GM20000 (cell line): ENCODE data around the gene NAV2.

Source experiments
- DNase-seq: peaks from one replicate; pipeline ENCODE4 v3.0.0; 2012; ENCODE audit warnings: low spot score
- TF ChIP-seq, protein P1 (sequence below): IDR thresholded peaks from 2 replicates; pipeline ENCODE4 v1.5.1; 2012; ENCODE audit warnings: mild to moderate bottlenecking, control low read depth; ENCODE audit errors: extremely low read depth, missing control alignments

The NAV2 gene

DNA sequence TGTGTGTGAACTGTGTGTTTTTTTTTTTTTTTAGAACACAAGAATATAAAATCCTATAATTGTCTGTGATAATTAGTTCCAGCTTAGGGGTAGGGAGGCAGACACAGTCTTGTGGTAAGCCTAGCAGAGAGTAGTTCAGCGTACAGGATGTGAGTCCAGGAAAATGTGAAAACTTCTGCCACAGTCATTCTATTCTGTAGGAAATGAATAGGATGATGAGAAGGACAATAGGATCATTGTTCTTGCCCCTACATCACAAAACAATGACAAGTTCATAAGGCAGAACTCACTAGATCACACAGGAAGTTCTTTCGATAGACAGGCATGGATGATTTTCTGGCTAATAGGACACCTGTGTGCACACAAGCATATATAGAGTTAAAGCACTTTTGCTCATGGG, 132.2 kb downstream of the NAV2 start:
- no peak for DNase-seq
- TF ChIP-seq, protein P1, sequence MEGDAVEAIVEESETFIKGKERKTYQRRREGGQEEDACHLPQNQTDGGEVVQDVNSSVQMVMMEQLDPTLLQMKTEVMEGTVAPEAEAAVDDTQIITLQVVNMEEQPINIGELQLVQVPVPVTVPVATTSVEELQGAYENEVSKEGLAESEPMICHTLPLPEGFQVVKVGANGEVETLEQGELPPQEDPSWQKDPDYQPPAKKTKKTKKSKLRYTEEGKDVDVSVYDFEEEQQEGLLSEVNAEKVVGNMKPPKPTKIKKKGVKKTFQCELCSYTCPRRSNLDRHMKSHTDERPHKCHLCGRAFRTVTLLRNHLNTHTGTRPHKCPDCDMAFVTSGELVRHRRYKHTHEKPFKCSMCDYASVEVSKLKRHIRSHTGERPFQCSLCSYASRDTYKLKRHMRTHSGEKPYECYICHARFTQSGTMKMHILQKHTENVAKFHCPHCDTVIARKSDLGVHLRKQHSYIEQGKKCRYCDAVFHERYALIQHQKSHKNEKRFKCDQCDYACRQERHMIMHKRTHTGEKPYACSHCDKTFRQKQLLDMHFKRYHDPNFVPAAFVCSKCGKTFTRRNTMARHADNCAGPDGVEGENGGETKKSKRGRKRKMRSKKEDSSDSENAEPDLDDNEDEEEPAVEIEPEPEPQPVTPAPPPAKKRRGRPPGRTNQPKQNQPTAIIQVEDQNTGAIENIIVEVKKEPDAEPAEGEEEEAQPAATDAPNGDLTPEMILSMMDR, result no peak

- TF ChIP-seq, protein P1, result no peak
- DNase-seq, result no peak
These were observed 133.0 kb downstream of the NAV2 start for GRCh38 chr11:19845626-19846025.

GRCh38 chr11:19846654-19847305, 134.1 kb downstream of the NAV2 start:
- no peak for DNase-seq
- TF ChIP-seq, protein P1, result no peak

- TF ChIP-seq, protein P1, result no peak
- no peak for DNase-seq
These were observed 135.6 kb downstream of the NAV2 start for GRCh38 chr11:19848219-19848618.

GRCh38 chr11:19849107-19849789, 136.6 kb downstream of the NAV2 start:
- DNase-seq, result no peak
- TF ChIP-seq, protein P1, result no peak

DNA sequence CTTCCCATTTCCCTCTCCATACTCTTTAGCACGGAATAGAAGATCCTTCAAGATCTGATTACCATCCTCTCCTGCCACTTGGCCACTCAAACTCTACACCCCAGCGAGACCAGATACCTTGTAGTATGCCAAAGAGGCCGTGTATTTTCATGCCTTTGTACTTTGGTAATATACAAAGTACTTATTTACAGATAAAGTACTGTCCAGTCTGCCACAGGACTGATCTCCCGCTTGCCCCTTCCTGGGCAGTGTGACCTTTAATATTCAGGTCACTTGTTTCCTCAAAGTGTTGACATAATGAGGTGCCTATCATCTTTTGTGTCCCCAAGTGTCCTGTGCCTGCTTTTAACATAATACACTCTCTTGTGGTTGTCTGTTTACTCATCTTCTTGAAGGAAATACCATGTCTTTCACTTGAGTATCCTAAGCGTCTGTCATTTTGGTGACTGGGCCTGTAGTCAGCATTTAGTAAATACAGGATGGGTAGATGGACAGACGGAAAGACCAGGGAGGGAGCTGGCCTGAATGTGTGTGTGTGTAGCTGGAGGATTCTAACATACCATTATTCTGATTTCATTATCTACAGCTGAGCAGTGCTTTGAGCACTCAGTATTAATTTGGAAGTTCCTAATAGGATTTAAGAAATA, 137.4 kb downstream of the NAV2 start:
- TF ChIP-seq, protein P1, result no peak
- DNase-seq, result no peak

DNA sequence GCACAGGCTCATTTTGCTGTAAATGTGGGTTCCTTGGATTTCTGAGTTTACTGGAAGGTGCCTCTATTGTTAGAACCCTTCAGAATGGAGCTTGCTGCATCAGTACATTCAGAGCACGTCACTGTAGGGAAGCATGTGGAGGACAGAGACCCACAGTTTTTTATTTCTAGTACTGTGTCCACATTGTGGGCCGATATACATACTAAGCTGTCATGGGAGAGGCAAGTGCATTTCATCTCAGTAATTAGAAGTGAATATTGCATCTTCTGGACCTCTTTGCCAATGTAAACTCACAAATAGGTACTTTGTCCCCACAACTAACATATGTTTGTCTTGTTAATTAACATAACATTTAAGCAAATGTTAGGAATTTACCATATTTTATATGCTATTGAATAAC, 139.7 kb downstream of the NAV2 start:
- DNase-seq, result no peak
- TF ChIP-seq, protein P1, result no peak
